Lung microvascular endothelial cell (primary cell): ENCODE data around the gene SOX3. TPM values are rescaled to one million over a fixed set of nuclear protein-coding genes. Genes with fewer than 3 reads are reported as not detected.

Source experiments
- DNase-seq, 2 donors: peaks; one replicate each; pipeline versions ENCODE4 v3.0.0 to v3.0.0-alpha.2; 2010; ENCODE audit warnings: low read depth in 2 of 2
- total RNA-seq: library from RNA; depleted of rRNA; stranded (reverse); fragments of >200 nt; gene quantifications from 2 replicates; pipeline ENCODE4 v1.2.1, GENCODE V29; 2014

The SOX3 gene
- total RNA-seq, 1 donor from 2014 or later: not detected

GRCh38 chrX:140500441-140500840 is 4.4 kb downstream of the SOX3 start:
- DNase-seq: no peak

DNA sequence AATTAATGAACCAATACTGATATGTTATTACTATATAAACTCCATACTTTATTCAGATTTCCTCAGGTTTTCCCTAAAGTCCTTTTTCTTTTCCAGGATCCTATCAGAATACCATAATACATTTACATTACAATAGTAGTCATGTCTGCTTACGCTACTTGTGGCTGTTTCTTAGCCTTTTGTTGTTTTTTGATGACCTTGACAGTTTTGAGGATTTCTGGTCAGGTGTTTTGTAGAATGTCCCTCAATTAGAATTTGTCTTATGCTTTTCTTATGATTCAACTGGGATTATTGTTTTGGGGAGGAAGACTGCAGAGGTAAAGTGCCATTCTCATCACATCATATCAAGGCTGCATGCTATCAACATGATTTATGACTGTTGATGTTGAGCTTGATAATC is 9.1 kb downstream of the SOX3 start:
- DNase-seq: no peak

- no peak for DNase-seq
Observed at GRCh38 chrX:140492066-140492994, 12.5 kb downstream of the SOX3 start.

DNA sequence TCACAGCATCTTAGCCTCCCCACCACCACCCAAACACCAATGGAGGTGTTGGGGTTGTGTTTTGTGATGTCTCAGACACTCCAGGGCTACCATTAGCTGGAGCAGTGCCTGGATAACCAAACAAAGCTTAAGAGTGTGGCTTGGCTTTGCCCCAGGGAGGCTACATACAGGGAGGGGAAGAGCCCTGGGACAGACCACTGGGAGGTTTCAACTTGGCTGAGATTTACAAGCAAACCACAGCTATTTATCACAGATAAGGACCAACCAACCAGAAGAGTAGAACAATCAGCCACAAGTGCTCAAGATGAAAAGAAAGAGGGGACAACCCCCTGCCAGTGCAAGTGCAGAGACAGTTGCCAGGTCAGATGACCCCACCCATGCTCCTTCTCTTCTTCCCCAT is 24.1 kb downstream of the SOX3 start:
- no peak for DNase-seq

DNA sequence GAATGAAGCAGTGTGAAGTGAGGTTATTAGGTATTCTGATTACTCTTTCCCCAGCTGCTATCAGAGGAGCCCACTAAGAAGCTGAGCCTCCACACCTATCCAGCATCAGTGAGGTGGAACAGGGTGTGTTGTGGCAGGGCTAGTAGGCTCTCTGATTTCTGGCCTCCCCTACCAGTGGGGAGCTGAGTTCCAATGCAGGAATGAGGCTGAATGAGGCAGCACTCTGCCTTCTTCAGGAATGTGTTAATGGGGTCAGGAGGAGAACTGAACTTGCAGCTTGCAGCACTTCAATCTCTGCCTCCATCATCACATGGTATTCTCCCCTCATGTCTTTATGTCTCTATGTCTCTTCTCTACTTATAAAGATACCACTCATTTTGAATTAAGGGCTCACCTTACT is 26.9 kb downstream of the SOX3 start:
- DNase-seq: no peak

- DNase-seq: no peak
Observed at GRCh38 chrX:140475025-140475424, 29.8 kb downstream of the SOX3 start.

- no peak for DNase-seq
Observed at GRCh38 chrX:140467211-140467610, 37.7 kb downstream of the SOX3 start.

Other genes with a start within 250 kb of the SOX3 start
- 0.40 and 0.44 TPM in 2 replicates for gene LINC00632, start 204.7 kb upstream of the SOX3 start, total RNA-seq